GM19324 (cell line): ENCODE results near the gene TAB3.

Experiments
- ATAC-seq: cut with Tn5 transposase; IDR thresholded peaks from one replicate; pipeline ENCODE4 v1.9.1; 2021; ENCODE audit warnings: mild to moderate bottlenecking, moderate library complexity; ENCODE audit not compliant: unreplicated experiment, low FRiP score

The TAB3 gene

DNA sequence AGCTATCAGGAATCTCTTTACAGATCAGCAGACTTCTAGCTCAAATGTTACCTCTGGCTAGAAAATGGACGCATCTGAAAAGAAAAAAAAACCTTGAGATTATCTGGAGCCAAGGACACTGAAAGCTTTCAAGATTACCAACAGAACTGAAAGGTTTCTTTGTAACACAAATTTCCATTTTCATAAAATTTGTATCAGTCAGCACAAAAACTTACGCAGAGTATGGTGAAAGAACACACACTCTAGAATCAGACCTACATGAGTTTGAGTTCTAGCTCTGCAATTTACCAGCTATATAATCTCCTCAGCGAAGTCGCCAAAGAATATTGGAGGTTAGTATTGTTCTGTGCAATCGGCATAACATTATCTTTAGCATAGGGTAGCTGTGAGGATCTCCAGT, 1.8 kb downstream of the TAB3 start:
- ATAC-seq: no peak

DNA sequence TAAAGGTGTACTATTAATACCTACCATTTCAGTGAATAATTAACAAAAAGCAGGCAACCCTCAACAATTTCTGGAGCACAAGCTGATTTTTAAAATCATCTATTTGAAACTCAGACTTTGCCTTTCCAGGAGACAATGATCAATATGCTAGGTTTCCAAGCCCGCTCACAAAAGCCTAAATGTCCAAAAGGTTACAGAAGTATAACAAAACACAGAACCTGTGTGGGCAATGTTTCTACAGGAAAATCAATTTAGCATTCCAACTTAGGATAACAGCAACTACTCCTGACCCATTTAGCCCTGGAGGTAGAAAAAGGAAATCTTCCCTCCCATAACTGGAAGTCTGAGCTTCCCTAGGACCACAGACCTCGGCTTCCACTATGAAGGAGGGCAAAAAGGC, 3.9 kb downstream of the TAB3 start:
- ATAC-seq: no peak

DNA sequence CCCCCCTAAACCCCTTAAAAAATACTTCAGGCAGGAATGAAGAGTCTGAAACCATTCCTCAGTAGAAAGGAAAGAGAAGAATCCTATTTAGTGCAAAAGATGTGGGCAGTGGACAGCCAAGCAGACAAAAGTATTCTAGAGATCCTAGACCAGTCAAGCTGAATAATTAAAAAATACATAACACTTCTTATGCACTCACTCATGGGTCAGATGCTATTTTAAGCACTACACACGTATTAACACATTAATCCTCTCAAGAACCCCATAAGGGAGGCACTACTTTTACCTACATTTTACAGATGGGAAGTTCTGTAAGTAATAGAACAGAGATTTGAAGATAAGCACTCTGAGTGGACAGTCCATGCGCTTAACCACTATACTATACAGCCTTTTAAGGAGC, 5.9 kb downstream of the TAB3 start:
- ATAC-seq: no peak

DNA sequence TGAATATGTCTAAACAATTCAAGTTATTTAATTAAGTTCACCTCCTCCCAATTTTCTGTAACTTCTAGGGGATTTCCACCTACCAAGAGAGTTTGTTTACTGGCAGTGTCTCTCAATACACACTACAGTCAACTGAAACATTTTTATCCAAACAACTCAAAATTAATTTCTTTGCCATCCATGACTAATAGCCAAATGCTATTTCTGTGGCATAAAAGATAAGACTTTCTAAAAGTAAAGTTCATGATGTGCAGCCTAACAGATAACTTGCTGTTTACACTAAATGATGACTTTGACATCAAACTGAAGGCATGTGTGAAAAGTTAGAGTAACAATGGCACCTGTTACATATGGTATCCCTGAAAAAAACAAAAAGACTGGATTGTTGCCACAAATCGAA, 7.3 kb downstream of the TAB3 start:
- no peak for ATAC-seq

DNA sequence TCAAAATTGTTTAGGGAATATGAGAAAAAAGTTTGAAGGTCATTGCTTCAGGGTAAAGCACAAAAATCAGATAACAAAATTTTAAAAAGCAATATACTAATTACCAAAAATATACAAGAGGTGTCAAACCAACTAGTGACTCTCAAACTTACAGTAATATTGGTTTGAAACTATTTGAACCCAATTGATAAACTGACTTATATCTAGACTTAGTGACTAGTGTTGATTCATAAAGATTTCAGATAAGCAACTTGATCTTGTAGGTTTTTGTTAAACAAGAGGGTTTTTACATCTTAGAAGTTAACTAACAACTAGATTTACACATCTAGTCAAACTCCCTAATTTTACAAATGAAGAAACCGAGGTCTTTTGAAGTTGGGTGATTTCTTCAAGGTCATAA, 7.7 kb downstream of the TAB3 start:
- ATAC-seq: no peak

DNA sequence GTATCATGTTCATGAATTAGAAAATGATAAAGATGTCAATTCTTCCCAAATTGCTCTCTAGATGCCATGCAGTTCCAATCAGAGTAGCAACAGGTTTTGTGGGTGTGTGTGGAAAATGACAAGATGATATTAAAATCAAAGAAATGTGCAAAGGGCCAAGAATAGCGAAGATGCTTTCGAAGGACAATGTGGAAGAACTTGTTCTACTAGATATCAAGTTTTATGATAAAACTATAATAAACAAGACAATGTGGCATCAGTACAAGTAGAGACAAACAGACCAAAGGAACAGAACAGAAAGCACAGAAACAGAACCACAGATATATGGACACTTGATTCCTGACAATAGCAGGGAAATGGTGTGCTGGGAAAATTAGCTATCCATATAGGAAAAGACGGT, 9.0 kb downstream of the TAB3 start:
- ATAC-seq: no peak

DNA sequence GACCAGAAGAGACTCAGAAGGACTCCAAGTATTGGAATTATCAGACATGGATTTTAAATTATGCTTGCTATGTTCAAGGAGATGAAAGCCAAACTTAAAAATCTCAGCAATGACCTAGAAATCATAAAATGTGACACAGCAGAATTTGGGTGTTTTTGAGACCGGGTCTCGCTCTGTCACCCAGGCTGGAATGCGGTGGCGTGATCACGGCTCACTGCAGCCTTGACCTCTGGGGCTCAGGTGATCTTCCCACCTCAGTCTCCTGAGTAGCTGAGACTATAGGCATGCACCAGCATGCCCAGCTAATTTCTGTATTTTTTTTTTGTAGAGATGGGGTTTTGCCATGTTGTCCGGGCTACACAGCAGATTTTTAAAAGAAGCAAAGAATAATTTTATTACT, 12.7 kb downstream of the TAB3 start:
- no peak for ATAC-seq

DNA sequence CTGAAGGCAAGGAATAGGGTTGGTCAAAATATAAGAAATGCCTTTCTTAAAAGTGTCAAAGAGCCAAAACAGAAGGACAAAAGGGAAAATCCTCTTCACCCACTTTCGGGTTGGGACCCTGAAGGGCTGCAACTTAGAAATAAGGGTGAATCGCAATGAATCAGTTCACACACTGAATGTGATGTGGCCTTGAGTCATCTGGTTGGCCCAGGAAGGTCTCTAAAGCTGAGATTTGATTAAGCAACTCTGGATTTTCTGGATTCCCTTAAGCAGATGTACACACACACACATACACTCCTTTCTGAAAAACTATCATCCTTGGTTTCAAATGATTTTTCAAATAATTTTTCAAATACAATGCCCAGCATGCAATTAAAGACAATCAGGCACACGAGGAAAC, 13.1 kb downstream of the TAB3 start:
- ATAC-seq: no peak

DNA sequence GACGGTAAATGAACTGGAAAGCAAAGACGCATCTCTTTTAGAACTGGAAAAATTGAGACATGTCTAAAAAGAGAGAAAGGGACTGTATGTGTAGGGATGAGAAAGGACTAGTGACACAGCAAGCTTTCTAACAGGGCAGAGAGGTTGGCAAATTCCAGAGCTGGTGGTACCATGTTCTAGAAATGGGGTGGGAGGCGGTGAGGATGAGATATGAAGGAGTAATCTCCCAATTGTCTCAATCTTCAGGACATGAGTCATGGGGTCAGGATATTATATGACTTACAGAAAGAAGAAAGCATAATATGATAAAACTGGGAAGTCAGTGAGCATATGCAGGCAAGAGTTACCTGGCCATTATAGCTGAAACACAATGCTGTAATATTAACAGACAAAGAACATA, 14.2 kb downstream of the TAB3 start:
- ATAC-seq: no peak

DNA sequence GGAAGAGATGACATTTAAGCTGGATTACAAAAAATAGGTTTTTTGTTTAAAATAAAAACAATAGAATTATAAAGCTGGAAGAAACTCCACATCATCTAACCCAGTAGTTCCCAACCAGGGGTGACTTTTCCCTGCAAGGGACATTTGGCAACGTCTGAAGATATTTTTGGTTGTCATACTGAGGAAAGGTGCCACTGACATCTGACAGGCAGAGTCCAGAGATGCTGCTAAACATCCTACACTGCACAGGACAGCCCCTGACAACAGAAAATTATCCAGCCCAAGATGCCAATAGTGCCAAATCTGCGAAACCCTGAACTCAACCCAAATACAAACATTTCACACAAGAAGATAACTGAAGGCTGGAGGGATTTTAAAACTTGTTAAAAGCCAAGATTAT, 18.5 kb downstream of the TAB3 start:
- no peak for ATAC-seq

DNA sequence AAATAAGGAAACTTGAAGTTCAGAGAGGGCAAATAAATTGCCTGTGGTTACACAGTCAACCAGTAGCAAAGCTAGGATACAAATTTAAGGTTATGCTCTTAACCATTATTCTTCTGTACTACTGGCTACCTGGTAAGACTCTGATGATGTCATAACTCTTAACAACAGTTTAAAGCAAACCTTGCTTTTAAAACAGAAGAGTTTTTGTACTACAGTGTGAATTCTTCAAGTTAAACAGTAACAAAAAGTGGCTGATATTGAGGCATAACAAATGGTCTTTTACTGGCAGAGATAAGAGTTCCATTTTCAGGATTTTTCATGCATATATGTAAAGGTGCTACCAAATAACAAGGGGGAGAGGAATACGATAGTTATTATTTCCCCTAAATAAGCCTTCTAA, 23.4 kb downstream of the TAB3 start:
- no peak for ATAC-seq

DNA sequence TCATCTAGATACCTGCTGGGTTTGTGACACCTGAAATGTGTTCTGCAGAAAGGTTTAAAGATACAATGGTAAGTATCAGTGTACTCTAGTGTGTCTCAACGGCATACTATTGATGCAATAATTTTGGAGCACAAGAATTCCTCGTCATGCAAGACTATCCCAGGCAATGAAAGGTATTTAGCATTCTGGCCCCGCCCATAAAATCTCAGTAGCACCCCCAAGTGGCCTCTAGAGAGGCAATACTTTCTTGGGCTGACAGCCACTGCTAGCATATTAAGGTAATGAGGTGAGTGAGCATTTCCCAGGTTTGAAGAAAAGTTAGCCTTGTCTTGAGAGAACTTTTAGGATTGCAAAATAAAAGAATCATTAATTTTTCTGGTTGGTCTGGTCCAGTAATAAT, 24.0 kb downstream of the TAB3 start:
- no peak for ATAC-seq

DNA sequence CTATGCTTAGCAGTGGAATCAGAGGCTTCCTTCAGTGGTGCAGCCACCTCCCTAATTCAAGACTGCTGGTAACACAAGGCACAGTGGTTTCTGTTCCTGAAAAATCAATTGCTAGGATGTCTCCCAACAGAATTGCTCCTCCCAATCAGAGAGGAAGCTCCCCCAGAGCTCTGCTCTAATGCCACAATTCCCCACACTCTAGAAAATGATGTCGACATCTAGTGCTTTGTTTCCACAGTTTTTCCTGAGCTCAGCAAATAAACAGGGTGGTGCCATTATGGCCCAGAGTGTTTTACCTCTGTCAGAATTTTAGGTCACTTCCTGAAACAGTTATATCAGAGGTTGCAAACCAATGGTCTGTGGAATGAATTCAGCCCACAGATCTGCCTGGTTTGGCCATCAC, 24.7 kb downstream of the TAB3 start:
- ATAC-seq: no peak

DNA sequence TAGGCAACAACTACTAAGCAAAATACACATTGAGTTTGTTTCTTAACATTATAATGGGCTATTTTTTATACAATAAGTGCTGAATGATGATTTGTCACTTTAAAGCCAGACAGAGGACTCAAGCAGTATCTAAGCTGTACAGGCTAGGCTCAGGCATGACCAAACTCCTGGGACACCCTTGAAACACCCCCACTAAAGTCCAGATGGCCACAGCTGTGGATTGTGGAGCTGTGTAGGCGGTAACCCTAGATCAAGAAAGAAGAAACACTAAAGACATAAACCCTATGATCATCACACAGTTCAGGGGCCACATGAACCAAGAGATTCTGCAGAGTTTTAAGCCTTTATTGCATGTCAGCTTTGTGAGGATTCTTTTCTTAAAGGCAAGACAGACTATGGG, 25.1 kb downstream of the TAB3 start:
- no peak for ATAC-seq

DNA sequence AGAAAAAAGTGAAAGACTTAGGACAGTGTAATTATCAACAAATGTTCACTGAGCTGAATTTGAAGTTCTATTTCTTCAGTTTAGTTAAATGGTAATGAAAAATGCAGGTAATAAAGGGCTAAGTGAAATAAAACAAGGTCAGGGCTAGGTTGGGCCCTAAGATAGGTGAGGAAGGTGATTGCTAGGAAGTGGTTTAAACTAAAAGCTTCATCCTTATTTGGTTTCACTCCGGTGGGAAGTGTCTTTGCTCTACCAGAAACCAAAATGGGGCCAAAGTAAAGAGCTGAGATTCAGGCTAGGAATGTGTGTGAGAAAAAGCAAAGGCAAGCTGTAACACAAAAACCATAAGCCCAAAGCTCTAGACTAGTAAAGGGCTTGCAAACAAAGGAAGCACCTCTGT, 31.0 kb downstream of the TAB3 start:
- ATAC-seq: no peak

DNA sequence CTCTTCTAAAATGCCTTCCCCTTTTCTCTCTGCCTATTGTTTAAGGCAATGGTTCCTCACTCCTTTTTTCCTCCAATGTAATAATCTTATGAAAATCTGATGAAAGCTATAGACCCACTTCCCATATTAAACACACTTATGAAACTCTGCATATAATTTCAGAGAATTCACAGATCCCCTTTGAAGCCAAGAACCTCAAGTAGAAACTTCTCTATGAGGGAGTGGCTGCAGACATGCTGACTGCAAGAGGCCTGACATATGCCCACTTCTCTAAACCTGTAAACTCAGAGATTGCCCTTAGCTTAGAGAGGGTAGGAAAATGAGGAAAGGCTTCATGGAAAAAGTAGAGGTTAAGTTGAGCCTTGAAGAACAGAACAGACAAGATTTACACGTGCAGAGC, 37.6 kb downstream of the TAB3 start:
- ATAC-seq: no peak

DNA sequence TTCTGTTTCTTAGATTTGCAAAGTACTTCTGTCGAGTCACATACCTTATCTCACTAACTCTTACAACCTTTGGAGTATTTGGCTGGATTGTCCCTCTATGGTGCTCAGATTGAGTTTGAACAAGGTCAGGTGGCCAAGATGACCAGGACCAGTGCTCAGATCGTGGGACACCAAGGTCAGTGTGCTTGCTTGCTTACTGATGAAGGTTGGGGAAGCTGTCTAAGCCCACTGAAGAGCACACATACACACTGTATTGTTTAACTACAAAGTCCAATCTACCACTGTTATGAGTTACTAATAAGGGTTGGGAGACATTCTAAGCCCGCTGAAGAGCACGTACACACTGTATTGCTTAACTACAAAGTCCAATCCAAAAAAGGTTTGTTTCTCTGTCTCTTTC, 53.7 kb downstream of the TAB3 start:
- no peak for ATAC-seq

DNA sequence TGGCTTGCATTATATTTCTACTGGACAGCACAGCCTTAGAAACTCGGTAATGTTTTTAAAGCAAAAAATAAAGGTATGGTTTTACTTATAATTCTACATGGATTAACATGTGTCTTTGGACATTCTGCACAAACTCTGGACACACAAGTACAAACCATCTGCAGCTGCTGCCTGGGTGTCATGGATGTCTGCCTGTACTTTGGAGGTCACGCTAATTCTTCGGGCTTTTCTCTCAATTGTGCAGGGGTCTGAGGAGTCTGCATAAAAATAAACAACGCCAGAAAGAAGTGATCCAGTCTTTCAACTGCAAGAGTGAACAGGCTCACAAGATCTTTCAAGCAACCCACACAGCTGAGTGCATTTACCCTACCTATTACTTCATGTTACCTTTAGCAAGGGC, 55.2 kb downstream of the TAB3 start:
- ATAC-seq: no peak

DNA sequence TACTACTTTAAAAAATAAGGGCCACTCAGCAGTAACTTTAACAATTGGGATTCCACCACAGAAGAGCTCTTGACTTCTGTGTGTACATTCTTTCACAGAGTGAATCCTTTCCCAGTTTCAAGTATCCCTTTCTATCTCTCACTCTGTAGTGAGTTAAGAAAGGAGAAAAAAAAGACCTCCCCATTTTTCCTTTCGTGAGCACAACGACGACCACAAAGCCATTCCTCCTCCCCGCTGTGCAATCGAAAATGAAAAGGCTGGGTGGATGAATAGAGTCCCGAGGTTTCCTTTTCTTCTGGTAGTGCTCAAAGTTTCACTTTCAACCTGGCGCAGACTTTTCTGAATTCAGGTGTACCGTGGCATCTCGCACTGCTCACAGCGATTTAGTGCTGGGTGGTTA, 58.0 kb downstream of the TAB3 start:
- ATAC-seq: peak; percentile 76

DNA sequence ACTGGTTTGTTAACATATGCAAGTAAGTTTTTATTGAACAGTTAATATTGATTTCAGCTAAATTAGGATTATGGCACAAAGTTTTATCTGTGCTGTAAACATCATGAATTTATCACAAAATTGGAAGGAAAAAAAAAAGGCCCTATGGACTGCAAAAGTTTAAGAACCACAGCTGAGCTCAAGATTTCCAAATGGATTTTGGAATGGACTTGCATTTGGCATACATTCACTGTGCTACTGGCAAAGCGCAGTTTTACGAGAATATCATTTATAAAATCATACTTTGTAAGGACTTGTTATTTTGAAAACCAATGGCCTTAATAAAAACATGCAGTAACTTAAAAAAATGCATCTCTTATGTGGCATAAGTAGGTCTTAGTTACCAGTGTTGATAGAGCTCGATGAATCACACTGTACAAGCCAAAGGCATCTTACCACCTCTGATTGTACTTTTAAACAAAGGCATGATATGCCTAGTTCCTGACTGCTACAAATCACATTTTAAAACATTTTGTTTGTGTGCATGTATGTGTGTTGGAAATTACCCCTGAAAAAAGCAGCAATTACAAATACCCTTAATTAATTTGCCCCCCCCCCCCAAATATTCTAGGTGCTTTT, 58.6 kb downstream of the TAB3 start:
- ATAC-seq: no peak

DNA sequence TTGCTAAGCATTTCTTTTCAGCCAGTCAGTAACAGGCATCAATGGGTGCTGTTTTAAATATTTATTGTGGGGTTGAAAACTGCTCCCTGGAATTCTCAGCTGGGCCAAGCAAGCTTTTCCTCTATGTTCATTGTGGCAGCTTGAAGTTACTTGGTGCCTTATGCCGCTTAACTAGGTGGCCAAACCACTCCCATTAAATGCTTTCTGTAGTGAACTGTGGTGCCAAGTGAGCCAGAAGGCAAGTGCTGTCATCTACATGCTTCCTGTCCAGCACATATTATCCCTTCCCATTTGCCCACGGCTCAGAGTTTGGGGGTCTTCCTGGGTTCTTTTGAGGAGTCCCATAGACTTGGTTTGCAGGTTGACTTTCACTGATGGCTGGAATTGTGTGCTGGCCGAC, 64.8 kb downstream of the TAB3 start:
- ATAC-seq: no peak

DNA sequence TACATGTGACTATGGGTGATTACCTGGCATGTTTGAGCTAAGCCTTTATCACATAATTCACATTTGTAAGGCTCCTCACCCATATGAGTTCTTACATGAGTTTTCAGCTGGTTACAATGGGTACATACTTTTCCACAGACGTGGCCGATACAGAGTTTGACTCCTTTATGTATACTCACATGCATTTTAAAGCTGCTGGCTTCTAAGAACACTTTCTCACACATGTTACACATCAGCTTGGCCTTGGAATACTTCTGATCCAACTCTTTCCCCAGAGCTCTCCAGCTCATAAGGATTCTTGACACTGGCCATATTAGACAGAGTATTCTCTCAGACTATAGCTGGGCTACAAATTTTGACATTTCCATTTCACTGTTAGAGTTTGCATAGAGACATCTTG, 66.3 kb downstream of the TAB3 start:
- ATAC-seq: no peak

DNA sequence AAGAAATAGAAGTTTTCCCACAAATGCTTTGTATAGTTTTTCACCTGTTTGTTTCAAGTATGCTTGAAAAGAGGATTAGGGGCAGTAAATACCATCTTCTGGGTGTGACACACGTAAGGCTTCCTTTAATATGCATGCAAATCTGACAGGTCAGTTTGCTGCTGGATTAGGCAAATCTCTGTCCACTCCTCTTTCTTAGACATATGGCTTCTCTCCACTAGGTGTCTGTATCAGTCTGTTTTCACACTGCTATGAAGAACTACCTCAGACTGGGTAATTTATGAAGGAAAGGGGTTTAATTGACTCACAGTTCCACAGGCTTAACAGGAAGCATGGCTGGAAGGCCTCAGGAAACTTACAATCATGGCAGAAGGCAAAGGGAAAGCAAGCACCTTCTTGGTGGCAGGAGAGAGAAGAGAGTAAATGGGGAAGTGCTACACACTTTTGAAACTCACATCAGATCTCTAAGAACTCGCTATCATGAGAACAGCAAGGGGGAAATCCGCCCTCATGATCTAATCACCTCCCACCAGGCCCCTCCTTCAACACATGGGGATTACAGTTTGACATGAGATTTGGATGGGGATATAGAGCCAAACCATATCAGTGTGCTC, 66.9 kb downstream of the TAB3 start:
- ATAC-seq: peak; percentile 69
